ENCODE measurements around the gene COLEC11. TPM values are rescaled to one million over a fixed set of nuclear protein-coding genes. Genes with fewer than 3 reads are reported as not detected.

The COLEC11 gene
- total RNA-seq, 1 experiment from 2014 or later, result 0.39 TPM

- H4K8ac ChIP-seq (replicated peaks; ENCODE audit: insufficient read length, low read depth, low read length), result no peak overlapping the region
- Mint-ChIP-seq H3K4me1 (peaks cover 24 to 29% of the 10 kb centered on the region in 2 experiments), H3K27ac (no peak overlapping the region), H3K36me3 (ENCODE audit: insufficient read depth in 1 of 3, low read depth in 3 of 3) (peaks cover 31 to 38% (median 35%) of the 10 kb centered on the region in 3 experiments), H3K9me3 (peaks cover 0 to 1% of the 10 kb centered on the region in 2 experiments; a peak in 1 of 5 replicates), H3K4me3 (peak overlapping the region; percentile 7 to 99; a peak in 3 of 5 replicates), H3K27me3 (ENCODE audit: low read depth) (peaks cover 7% of the 10 kb centered on the region)
- no peak overlapping the region for H3K4me2 ChIP-seq (ENCODE audit: insufficient read depth, insufficient read length, low read length)
- no peaks in the 10 kb centered on the region for H3K9me3 ChIP-seq (ENCODE audit: control insufficient read depth, low read depth, low read length)
- no peak for DNase-seq
- H3K4ac ChIP-seq (ENCODE audit: low read depth, low read length), result no peak overlapping the region
- no peak overlapping the region for H2BK15ac ChIP-seq (ENCODE audit: low read depth, low read length)
- no peaks in the 10 kb centered on the region for H3K27me3 ChIP-seq (ENCODE audit: insufficient read depth, low read length)
- H3T11ph ChIP-seq (ENCODE audit: low read length), result no peak overlapping the region
- no peak overlapping the region for H2BK120ac ChIP-seq (ENCODE audit: low read depth, low read length, poor library complexity, severe bottlenecking)
- H3K56ac ChIP-seq (ENCODE audit: insufficient read length, low read depth, low read length), result no peak overlapping the region
- no peak overlapping the region for H3K18ac ChIP-seq (ENCODE audit: insufficient read length, low read depth, low read length)
- no peak overlapping the region for H3K27ac ChIP-seq (ENCODE audit: insufficient read length, low read depth, low read length)
- no peaks in the 10 kb centered on the region for H4K20me1 ChIP-seq (ENCODE audit: control insufficient read depth, insufficient read depth, insufficient read length)
- no peak overlapping the region for H3K9ac ChIP-seq (ENCODE audit: extremely low read depth, insufficient read length, low read length)
- no peaks in the 10 kb centered on the region; the same call in 1 of the 2 replicates for H3K4me1 ChIP-seq (ENCODE audit: insufficient read depth, low read length)
- H3K23ac ChIP-seq (ENCODE audit: insufficient read length, low read depth, low read length), result no peak overlapping the region
- H2BK12ac ChIP-seq (ENCODE audit: insufficient read length, low read depth, low read length), result no peak overlapping the region
- H2BK5ac ChIP-seq (ENCODE audit: insufficient read length, low read length), result no peak overlapping the region
- H4K91ac ChIP-seq (ENCODE audit: insufficient read length, low read depth, low read length), result no peak overlapping the region
- WGBS (ENCODE audit: extremely low coverage, insufficient read length, low lambda C conversion rate), result no CpG with 5 or more reads among the region's 11 CpGs
- H3K79me2 ChIP-seq (ENCODE audit: insufficient read depth, low read length), result peaks cover 15% of the 10 kb centered on the region; the same call in 1 of the 2 replicates
- H2BK20ac ChIP-seq (ENCODE audit: low read depth, low read length, poor library complexity, severe bottlenecking), result no peak overlapping the region
- H2AFZ ChIP-seq (ENCODE audit: low read length), result no peak overlapping the region
- no peak for TF ChIP-seq CTCF (conservative IDR thresholded peaks at IDR 0.05)
- H3K79me1 ChIP-seq (ENCODE audit: insufficient read depth, low read depth, low read length, poor library complexity, severe bottlenecking), result peaks cover 3% of the 10 kb centered on the region
- no peak overlapping the region for H2AK5ac ChIP-seq (ENCODE audit: insufficient read length, low read length)
- no peak overlapping the region for H4K5ac ChIP-seq (ENCODE audit: insufficient read length, low read depth, low read length)
- peaks cover 3% of the 10 kb centered on the region for H3K23me2 ChIP-seq (ENCODE audit: insufficient read length, low read depth, low read length, poor library complexity, severe bottlenecking)
- H3K14ac ChIP-seq (ENCODE audit: insufficient read depth, low read length), result no peak overlapping the region
Measured at GRCh38 chr2:3574155-3574554, 20.8 kb upstream of the COLEC11 start.

Measured in H9 (cell line).